K562 (cell line): ENCODE measurements around the gene ARHGAP4. TPM values are rescaled to one million over a fixed set of nuclear protein-coding genes. Genes with fewer than 3 reads are reported as not detected.
A peak's percentile ranks its signal among the peaks of the same experiment; 100 is the strongest.

Experiments
- CREBBP ChIP-seq: IDR thresholded peaks from one replicate; pipeline ENCODE4 v1.6.1; 2012; ENCODE audit warnings: low read depth, mild to moderate bottlenecking, control low read depth, inconsistent platforms, low read length
- GATA2 ChIP-seq: sonication (generic); formaldehyde crosslinking; IDR thresholded peaks from 2 replicates; pipeline ENCODE4 v1.4.0; 2020; ENCODE audit warnings: mild to moderate bottlenecking, missing genetic modification reagents
- ILK ChIP-seq: fragments of 450-650 bp; IDR thresholded peaks from 2 replicates; pipeline ENCODE4 v1.6.1; 2016; ENCODE audit warnings: missing genetic modification characterization, low read depth, mild to moderate bottlenecking, missing compliant biosample characterization, moderate library complexity, borderline replicate concordance
- JUN ChIP-seq, 2 experiments: sonication (generic) in 1 of 2; formaldehyde crosslinking in 1 of 2; IDR thresholded peaks; 2 replicates each; pipeline versions ENCODE4 v1.6.1 to v1.8.0; 2012 to 2022; ENCODE audit warnings: borderline replicate concordance in 2 of 2, mild to moderate bottlenecking in 2 of 2, improper control_type of control experiment in 1 of 2, low read depth in 1 of 2, low read length in 1 of 2, missing genetic modification reagents in 1 of 2
- MBD1 ChIP-seq: fragments of 250-450 bp; sonication (Bioruptor Pico); IDR thresholded peaks from 2 replicates; pipeline ENCODE4 v1.8.0; 2022; ENCODE audit warnings: inconsistent platforms
- NR2C1 ChIP-seq, 2 experiments: fragments of 450-650 bp; IDR thresholded peaks; 2 replicates each; pipeline ENCODE4 v1.6.1; 2017; ENCODE audit warnings: mild to moderate bottlenecking in 2 of 2, antibody characterized with exemption in 1 of 2, inconsistent platforms in 1 of 2, missing compliant biosample characterization in 1 of 2, missing genetic modification characterization in 1 of 2
- PURB ChIP-seq: sonication (generic); formaldehyde crosslinking; IDR thresholded peaks from 2 replicates; pipeline ENCODE4 v1.9.0; 2021; ENCODE audit warnings: low read depth, mild to moderate bottlenecking, missing genetic modification reagents
- SRSF1 ChIP-seq: fragments of 200-400 bp; formaldehyde crosslinking; IDR thresholded peaks from 2 replicates; pipeline ENCODE4 v1.6.1; 2017; ENCODE audit warnings: mild to moderate bottlenecking, low read depth, low read length, moderate library complexity
- SRSF3 ChIP-seq: fragments of 200-400 bp; formaldehyde crosslinking; IDR thresholded peaks from 2 replicates; pipeline ENCODE4 v1.6.1; 2016; ENCODE audit warnings: mild to moderate bottlenecking, low read length, moderate library complexity; ENCODE audit not compliant: insufficient read depth
- ZBTB7A ChIP-seq: IDR thresholded peaks from 2 replicates; pipeline ENCODE4 v1.6.1; 2011; ENCODE audit warnings: low read depth, mild to moderate bottlenecking, low read length, moderate library complexity, borderline replicate concordance; ENCODE audit not compliant: control insufficient read depth
- ZNF146 ChIP-seq: IDR thresholded peaks from one replicate; pipeline ENCODE4 v1.6.1; 2018; ENCODE audit warnings: missing compliant biosample characterization; ENCODE audit not compliant: unreplicated experiment
- ZNF318 ChIP-seq, 2 experiments: fragments of 450-650 bp; IDR thresholded peaks; 2 replicates each; pipeline ENCODE4 v1.6.1; 2016; ENCODE audit warnings: mild to moderate bottlenecking in 2 of 2, borderline replicate concordance in 1 of 2, low read depth in 1 of 2, moderate library complexity in 1 of 2
- ZNF551 ChIP-seq: fragments of 250-450 bp; sonication (Bioruptor Pico); IDR thresholded peaks from 2 replicates; pipeline ENCODE4 v1.5.0; 2021; ENCODE audit warnings: mild to moderate bottlenecking, moderate library complexity
- ZNF561 ChIP-seq: fragments of 450-650 bp; formaldehyde crosslinking; conservative IDR thresholded peaks from 2 replicates; pipeline ENCODE4 v1.4.0; 2020; ENCODE audit warnings: mild to moderate bottlenecking, moderate library complexity
- ZNF75A ChIP-seq: fragments of 450-650 bp; formaldehyde crosslinking; IDR thresholded peaks from 2 replicates; pipeline ENCODE4 v1.4.0; 2020; ENCODE audit warnings: mild to moderate bottlenecking
- ZNF79 ChIP-seq: fragments of 250-450 bp; sonication (Bioruptor Pico); IDR thresholded peaks from 2 replicates; pipeline ENCODE4 v1.4.0; 2020; ENCODE audit warnings: low read depth, mild to moderate bottlenecking, moderate library complexity
- polyA plus RNA-seq, 8 experiments: library from polyadenylated mRNA; depleted of rRNA in 4 of 8; stranded (reverse) in 5 of 8; unstranded in 3 of 8; fragments of >200 nt; fragmentation: Nextera tagmentation in 2 of 8; fragmentation: Illumina TruSeq in 1 of 8; extraction: Ambion mirVana in 2 of 8; extraction: Trizol in 1 of 8; gene quantifications; 2 replicates each; pipeline versions ENCODE4 v1.2.1 to v1.2.3, GENCODE V29; 2011 to 2014; ENCODE audit warnings: inconsistent platforms in 1 of 8, missing spikeins in 1 of 8
- total RNA-seq, 7 experiments: library from RNA; depleted of rRNA in 6 of 7; stranded (reverse); fragments of >200 nt in 6 of 7; fragmentation: Illumina TruSeq in 2 of 7; extraction: Trizol in 2 of 7; gene quantifications; 2 replicates each; pipeline versions ENCODE4 v1.2.1 to v1.2.3, GENCODE V29; 2011 to 2021; ENCODE audit warnings: low replicate concordance in 1 of 7

Gene ARHGAP4
- total and polyA plus RNA-seq, 9 of the 15 experiments (the other 6 are each of a cell fraction or from before 2014, with no cell fraction given), result 0.30 to 81.8 (median 13.5) TPM

- no peak for TF ChIP-seq ZNF79
- no peak for TF ChIP-seq PURB (CRISPR knock-in tag)
- TF ChIP-seq ILK (tag), result no peak
- no peak for TF ChIP-seq GATA2
- TF ChIP-seq SRSF3, result peak; percentile 89; the same call in 1 of the 2 replicates
- TF ChIP-seq MBD1, result no peak
- no peak for TF ChIP-seq CREBBP
- TF ChIP-seq NR2C1 (IDR thresholded peaks at IDR 0.05), result peak; percentile 83
- TF ChIP-seq NR2C1 (tag; IDR thresholded peaks at IDR 0.05), result peak; percentile 55
- no peak for TF ChIP-seq ZNF146
- peak; percentile 85 for TF ChIP-seq JUN (IDR thresholded peaks at IDR 0.05; ENCODE audit: borderline replicate concordance, low read depth, low read length)
- peak; percentile 11; the same call in 1 of the 2 replicates for TF ChIP-seq JUN (CRISPR knock-in tag; IDR thresholded peaks at IDR 0.05; ENCODE audit: borderline replicate concordance)
- no peak for TF ChIP-seq ZNF561 (CRISPR knock-in tag)
- TF ChIP-seq ZNF551, result no peak
- no peak for TF ChIP-seq ZNF318 (IDR thresholded peaks at IDR 0.05; ENCODE audit: borderline replicate concordance in 1 of 2, low read depth in 1 of 2)
- TF ChIP-seq SRSF1, result no peak
- TF ChIP-seq ZBTB7A, result peak; percentile 92
- TF ChIP-seq ZNF75A, result no peak
Measured at GRCh38 chrX:153971450-153972367, 45.6 kb upstream of the ARHGAP4 start, which contains the start of gene HCFC1 (continued).
